ENCODE data around the gene AGO3.

Gene AGO3

DNA sequence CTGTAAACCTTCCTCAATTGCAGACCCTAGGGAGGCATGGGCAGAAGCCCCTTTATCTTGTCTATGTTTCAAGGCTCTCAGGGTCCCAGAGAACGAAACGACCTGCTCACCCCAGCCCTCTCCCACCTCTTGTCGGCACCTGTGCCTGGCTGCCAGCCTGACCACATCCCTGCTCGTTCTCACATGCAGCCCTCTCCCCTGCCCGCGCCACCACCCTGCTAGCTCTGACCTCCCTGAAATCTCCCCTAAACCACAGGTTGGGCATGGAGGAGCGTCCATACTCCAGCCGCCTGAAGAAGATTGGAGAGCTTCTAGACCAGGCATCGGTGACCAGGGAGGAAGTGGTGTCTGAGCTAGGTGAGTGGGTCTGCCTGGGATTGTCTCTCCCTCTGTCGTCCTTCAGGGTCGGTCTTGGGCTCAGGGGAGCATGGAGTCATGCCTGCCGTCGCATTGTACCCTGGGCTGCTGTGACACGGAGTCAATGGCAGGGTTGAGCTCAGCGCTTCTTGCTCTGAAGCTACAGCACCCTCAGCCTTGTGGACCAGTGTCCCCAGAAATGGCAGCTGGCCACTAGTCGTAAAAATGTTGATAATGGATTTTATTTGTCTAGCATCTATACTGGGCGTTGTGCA is 161.4 kb downstream of the AGO3 start:
- H4K8ac ChIP-seq (ENCODE audit: low read depth, low read length) = no peak overlapping the region
- no peak overlapping the region for H2AK5ac ChIP-seq (ENCODE audit: low read length)
- H3K79me1 ChIP-seq (ENCODE audit: low read length) = peaks cover 4% of the 10 kb centered on the region
- H3K18ac ChIP-seq (ENCODE audit: low read length) = no peak overlapping the region
- H4K12ac ChIP-seq (ENCODE audit: low read depth, low read length) = no peak overlapping the region
- no CpG with 5 or more reads among the region's 17 CpGs for WGBS (ENCODE audit: extremely low coverage, insufficient coverage, insufficient read length)
- H3K36me3 ChIP-seq (ENCODE audit: control insufficient read depth in 1 of 2, insufficient read depth in 2 of 2, low read length in 2 of 2) = peaks cover 43 to 45% of the 10 kb centered on the region in 2 experiments
- no peak overlapping the region for H3K27ac ChIP-seq (ENCODE audit: low read depth, low read length)
- H3K14ac ChIP-seq (ENCODE audit: low read length) = no peak overlapping the region
- no peak overlapping the region for H2BK5ac ChIP-seq (ENCODE audit: low read depth, low read length, poor library complexity)
- no peak overlapping the region for H2BK120ac ChIP-seq (ENCODE audit: insufficient read depth, low read length, poor library complexity)
- no peak overlapping the region for H3K23ac ChIP-seq (ENCODE audit: low read length)
- H3K79me2 ChIP-seq (ENCODE audit: control insufficient read depth, insufficient read depth, low read length, poor library complexity) = peaks cover 8% of the 10 kb centered on the region
- no peaks in the 10 kb centered on the region for H3K27me3 ChIP-seq (ENCODE audit: insufficient read depth, low read length)
- H3K9me3 ChIP-seq (ENCODE audit: insufficient read depth, low read depth, low read length) = no peaks in the 10 kb centered on the region
- H2BK12ac ChIP-seq (ENCODE audit: low read length) = no peak overlapping the region
- H3K4me3 ChIP-seq (ENCODE audit: low read depth, low read length) = no peak overlapping the region
- DNase-seq = no peak
- H3K4me2 ChIP-seq (ENCODE audit: low read length) = no peak overlapping the region
- H2AFZ ChIP-seq (ENCODE audit: insufficient read depth, low read length, poor library complexity) = no peak overlapping the region
- no peak overlapping the region for H3K9ac ChIP-seq (ENCODE audit: low read length)
- no peak overlapping the region for H3K4ac ChIP-seq (ENCODE audit: low read depth, low read length)
- H4K91ac ChIP-seq (ENCODE audit: low read depth, low read length) = no peak overlapping the region
- peaks cover 4 to 9% of the 10 kb centered on the region in 2 experiments for H3K4me1 ChIP-seq (ENCODE audit: control insufficient read depth in 1 of 2, insufficient read depth in 2 of 2, low read length in 2 of 2)

DNA sequence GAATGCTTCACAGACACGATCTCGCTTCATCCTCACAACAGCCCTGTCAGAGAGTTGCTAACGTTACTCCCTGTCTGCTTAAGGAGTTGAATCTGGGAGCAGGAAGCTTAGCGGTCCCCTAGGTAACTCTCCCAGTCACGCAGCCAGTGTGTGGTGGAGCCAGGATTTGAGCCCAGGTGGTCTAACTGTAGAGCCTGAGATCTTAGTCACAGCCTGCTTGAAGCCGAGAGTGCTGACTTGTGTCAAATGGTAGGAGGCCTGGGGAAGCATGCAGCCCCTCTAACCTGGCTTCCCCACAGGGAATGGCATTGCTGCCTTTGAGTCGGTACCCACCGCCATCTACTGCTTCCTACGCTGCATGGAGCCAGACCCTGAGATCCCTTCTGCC is 161.9 kb downstream of the AGO3 start:
- H4K8ac ChIP-seq (ENCODE audit: low read depth, low read length) = no peak overlapping the region
- H2BK5ac ChIP-seq (ENCODE audit: low read depth, low read length, poor library complexity) = no peak overlapping the region
- H3K9ac ChIP-seq (ENCODE audit: low read length) = no peak overlapping the region
- H3K18ac ChIP-seq (ENCODE audit: low read length) = no peak overlapping the region
- H3K79me2 ChIP-seq (ENCODE audit: control insufficient read depth, insufficient read depth, low read length, poor library complexity) = peaks cover 8% of the 10 kb centered on the region
- WGBS (ENCODE audit: extremely low coverage, insufficient coverage, insufficient read length) = no CpG with 5 or more reads among the region's 9 CpGs
- no peak overlapping the region for H4K12ac ChIP-seq (ENCODE audit: low read depth, low read length)
- H3K14ac ChIP-seq (ENCODE audit: low read length) = no peak overlapping the region
- H2AFZ ChIP-seq (ENCODE audit: insufficient read depth, low read length, poor library complexity) = no peak overlapping the region
- no peak overlapping the region for H3K23ac ChIP-seq (ENCODE audit: low read length)
- no peak overlapping the region for H3K4ac ChIP-seq (ENCODE audit: low read depth, low read length)
- H3K9me3 ChIP-seq (ENCODE audit: insufficient read depth, low read depth, low read length) = no peaks in the 10 kb centered on the region
- H4K91ac ChIP-seq (ENCODE audit: low read depth, low read length) = no peak overlapping the region
- H2AK5ac ChIP-seq (ENCODE audit: low read length) = no peak overlapping the region
- no peak overlapping the region for H2BK120ac ChIP-seq (ENCODE audit: insufficient read depth, low read length, poor library complexity)
- H3K4me1 ChIP-seq (ENCODE audit: control insufficient read depth in 1 of 2, insufficient read depth in 2 of 2, low read length in 2 of 2) = peaks cover 4 to 9% of the 10 kb centered on the region in 2 experiments
- H3K79me1 ChIP-seq (ENCODE audit: low read length) = peaks cover 4% of the 10 kb centered on the region
- H3K27ac ChIP-seq (ENCODE audit: low read depth, low read length) = no peak overlapping the region
- no peak overlapping the region for H3K4me3 ChIP-seq (ENCODE audit: low read depth, low read length)
- no peak overlapping the region for H2BK12ac ChIP-seq (ENCODE audit: low read length)
- no peak for DNase-seq
- peaks cover 43 to 45% of the 10 kb centered on the region in 2 experiments for H3K36me3 ChIP-seq (ENCODE audit: control insufficient read depth in 1 of 2, insufficient read depth in 2 of 2, low read length in 2 of 2)
- H3K4me2 ChIP-seq (ENCODE audit: low read length) = no peak overlapping the region
- H3K27me3 ChIP-seq (ENCODE audit: insufficient read depth, low read length) = no peaks in the 10 kb centered on the region

DNA sequence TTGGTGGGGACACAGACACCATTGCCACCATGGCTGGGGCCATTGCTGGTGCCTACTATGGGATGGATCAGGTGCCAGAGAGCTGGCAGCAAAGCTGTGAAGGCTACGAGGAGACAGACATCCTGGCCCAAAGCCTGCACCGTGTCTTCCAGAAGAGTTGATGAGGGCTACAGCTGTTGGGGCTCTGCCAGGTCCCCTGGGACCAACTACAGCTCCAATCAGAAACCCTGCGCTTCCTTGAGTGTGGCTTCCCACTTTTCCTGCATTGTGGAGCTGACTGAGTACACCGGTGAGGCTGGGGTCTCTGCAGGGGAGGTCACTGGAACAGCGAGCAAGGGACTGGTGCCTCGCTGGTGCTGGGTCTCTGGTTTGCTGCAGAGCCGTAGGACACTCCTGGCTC is 162.3 kb downstream of the AGO3 start:
- WGBS (ENCODE audit: extremely low coverage, insufficient coverage, insufficient read length) = no CpG with 5 or more reads among the region's 7 CpGs
- Histone ChIP-seq H3K36me3 (ENCODE audit: control insufficient read depth in 1 of 2, insufficient read depth in 2 of 2, low read length in 2 of 2) (peaks cover 43 to 45% of the 10 kb centered on the region in 2 experiments), H2BK5ac (ENCODE audit: low read depth, low read length, poor library complexity) (no peak overlapping the region), H3K9me3 (ENCODE audit: insufficient read depth, low read depth, low read length) (no peaks in the 10 kb centered on the region), H3K79me1 (ENCODE audit: low read length) (peaks cover 4% of the 10 kb centered on the region), H4K12ac (ENCODE audit: low read depth, low read length) (no peak overlapping the region), H3K79me2 (ENCODE audit: control insufficient read depth, insufficient read depth, low read length, poor library complexity) (peaks cover 8% of the 10 kb centered on the region), H3K23ac (ENCODE audit: low read length) (no peak overlapping the region), H2AK5ac (ENCODE audit: low read length) (no peak overlapping the region), H2BK12ac (ENCODE audit: low read length) (no peak overlapping the region), H3K9ac (ENCODE audit: low read length) (no peak overlapping the region), H2BK120ac (ENCODE audit: insufficient read depth, low read length, poor library complexity) (no peak overlapping the region), H3K14ac (ENCODE audit: low read length) (no peak overlapping the region), H3K27ac (ENCODE audit: low read depth, low read length) (no peak overlapping the region), H2AFZ (ENCODE audit: insufficient read depth, low read length, poor library complexity) (no peak overlapping the region), H3K4ac (ENCODE audit: low read depth, low read length) (no peak overlapping the region), H3K4me2 (ENCODE audit: low read length) (no peak overlapping the region), H3K18ac (ENCODE audit: low read length) (no peak overlapping the region), H4K8ac (ENCODE audit: low read depth, low read length) (no peak overlapping the region), H4K91ac (ENCODE audit: low read depth, low read length) (no peak overlapping the region), H3K4me3 (ENCODE audit: low read depth, low read length) (no peak overlapping the region), H3K27me3 (ENCODE audit: insufficient read depth, low read length) (no peaks in the 10 kb centered on the region), H3K4me1 (ENCODE audit: control insufficient read depth in 1 of 2, insufficient read depth in 2 of 2, low read length in 2 of 2) (peaks cover 4 to 8% of the 10 kb centered on the region in 2 experiments)
- no peak for DNase-seq

DNA sequence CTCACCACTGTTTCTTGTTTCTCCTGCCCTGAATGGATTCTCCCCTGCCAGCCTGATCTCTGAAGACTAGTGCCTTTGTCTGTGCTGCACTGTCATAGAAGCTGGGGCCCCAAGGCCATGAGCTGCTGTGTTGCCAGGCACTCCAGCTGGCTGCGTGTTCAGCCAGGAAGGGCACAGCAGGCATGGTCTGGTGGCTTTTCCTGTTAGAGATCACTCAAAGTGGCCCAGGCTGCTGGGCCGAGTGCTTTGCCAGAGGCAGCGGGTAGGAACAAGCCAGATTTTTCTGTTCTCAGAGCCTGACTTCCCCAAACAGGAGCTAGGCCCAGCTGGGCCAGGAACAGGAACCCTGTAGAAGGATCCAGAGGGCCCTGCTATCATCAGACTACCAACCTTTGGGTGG is 163.0 kb downstream of the AGO3 start:
- Histone ChIP-seq H2AK5ac (ENCODE audit: low read length) (no peak overlapping the region), H2BK5ac (ENCODE audit: low read depth, low read length, poor library complexity) (no peak overlapping the region)
- WGBS (ENCODE audit: extremely low coverage, insufficient coverage, insufficient read length) = no CpG with 5 or more reads among the region's 3 CpGs

More for the DNA sequence above, 163.0 kb downstream of the AGO3 start:
- no peak overlapping the region for H3K14ac ChIP-seq (ENCODE audit: low read length)
- no peak overlapping the region for H4K8ac ChIP-seq (ENCODE audit: low read depth, low read length)
- H3K27ac ChIP-seq (ENCODE audit: low read depth, low read length) = no peak overlapping the region
- H3K4ac ChIP-seq (ENCODE audit: low read depth, low read length) = no peak overlapping the region
- H3K9me3 ChIP-seq (ENCODE audit: insufficient read depth, low read depth, low read length) = no peaks in the 10 kb centered on the region
- no peak overlapping the region for H4K91ac ChIP-seq (ENCODE audit: low read depth, low read length)
- peaks cover 4 to 5% of the 10 kb centered on the region in 2 experiments for H3K4me1 ChIP-seq (ENCODE audit: control insufficient read depth in 1 of 2, insufficient read depth in 2 of 2, low read length in 2 of 2)
- H2BK12ac ChIP-seq (ENCODE audit: low read length) = no peak overlapping the region
- no peak overlapping the region for H4K12ac ChIP-seq (ENCODE audit: low read depth, low read length)
- no peak overlapping the region for H3K9ac ChIP-seq (ENCODE audit: low read length)
- no peak for DNase-seq
- no peak overlapping the region for H2BK120ac ChIP-seq (ENCODE audit: insufficient read depth, low read length, poor library complexity)
- no peak overlapping the region for H2AFZ ChIP-seq (ENCODE audit: insufficient read depth, low read length, poor library complexity)
- H3K36me3 ChIP-seq (ENCODE audit: control insufficient read depth in 1 of 2, insufficient read depth in 2 of 2, low read length in 2 of 2) = peaks cover 43 to 45% of the 10 kb centered on the region in 2 experiments
- H3K4me2 ChIP-seq (ENCODE audit: low read length) = no peak overlapping the region
- H3K79me1 ChIP-seq (ENCODE audit: low read length) = peaks cover 2% of the 10 kb centered on the region
- no peak overlapping the region for H3K4me3 ChIP-seq (ENCODE audit: low read depth, low read length)
- no peak overlapping the region for H3K18ac ChIP-seq (ENCODE audit: low read length)
- H3K79me2 ChIP-seq (ENCODE audit: control insufficient read depth, insufficient read depth, low read length, poor library complexity) = peaks cover 6% of the 10 kb centered on the region
- H3K27me3 ChIP-seq (ENCODE audit: insufficient read depth, low read length) = no peaks in the 10 kb centered on the region
- no peak overlapping the region for H3K23ac ChIP-seq (ENCODE audit: low read length)
